OCI-LY1 (cell line): ENCODE measurements around the gene PROM2.
"Not testable (repeated sequence)": the region's sequence is repeated elsewhere in the genome, so short reads cannot be mapped to it uniquely, and the experiment has no call there.

Source experiments
- H2AFZ ChIP-seq: fragments of 200-600 bp; sonication (generic), shearing (Covaris generic); 2 replicates; pipeline ENCODE4 v1.6.0; 2014; ENCODE audit warnings: antibody characterized with exemption, mild to moderate bottlenecking, low read length
- H3F3A ChIP-seq: fragments of 200-600 bp; sonication (generic), shearing (Covaris generic); 2 replicates; pipeline ENCODE4 v1.6.0; 2014; ENCODE audit warnings: mild to moderate bottlenecking, antibody characterized with exemption, low read length, moderate library complexity; ENCODE audit not compliant: insufficient read depth
- H3K27ac ChIP-seq: fragments of 200-600 bp; sonication (generic); 2 replicates; pipeline ENCODE4 v1.5.1; 2014; ENCODE audit warnings: low read length, mixed run types, mild to moderate bottlenecking, low read depth; ENCODE audit not compliant: poor library complexity, severe bottlenecking
- H3K27me3 ChIP-seq: fragments of 200-600 bp; sonication (generic); 2 replicates; pipeline ENCODE4 v1.6.0; 2014; ENCODE audit warnings: antibody characterized with exemption, mild to moderate bottlenecking, low read length, moderate library complexity; ENCODE audit not compliant: insufficient read depth
- H3K36me3 ChIP-seq: fragments of 200-600 bp; sonication (generic); 2 replicates; pipeline ENCODE4 v1.6.1; 2014; ENCODE audit warnings: mild to moderate bottlenecking, antibody characterized with exemption, low read length, moderate library complexity, mixed read lengths; ENCODE audit not compliant: insufficient read depth
- H3K4me1 ChIP-seq: fragments of 200-600 bp; sonication (generic); 2 replicates; pipeline ENCODE4 v1.5.1; 2014; ENCODE audit warnings: mild to moderate bottlenecking, low read length, moderate library complexity; ENCODE audit not compliant: insufficient read depth, severe bottlenecking
- H3K4me2 ChIP-seq: fragments of 200-600 bp; sonication (generic), shearing (Covaris generic); 2 replicates; pipeline ENCODE4 v1.6.1; 2014; ENCODE audit warnings: low read length
- H3K4me3 ChIP-seq: fragments of 200-600 bp; sonication (generic); 2 replicates; pipeline ENCODE4 v1.5.1; 2014; ENCODE audit warnings: low read length, low read depth, mild to moderate bottlenecking, mixed read lengths; ENCODE audit not compliant: poor library complexity, severe bottlenecking
- H3K79me2 ChIP-seq: fragments of 200-600 bp; shearing (Covaris generic); 2 replicates; pipeline ENCODE4 v1.6.1; 2016; ENCODE audit warnings: mixed run types, low read length, mixed read lengths; ENCODE audit not compliant: insufficient read depth
- H3K9ac ChIP-seq: fragments of 200-600 bp; sonication (generic), shearing (Covaris generic); 2 replicates; pipeline ENCODE4 v1.6.1; 2014; ENCODE audit warnings: mild to moderate bottlenecking, low read length, mixed read lengths
- H3K9me2 ChIP-seq: fragments of 200-600 bp; sonication (generic), shearing (Covaris generic); 2 replicates; pipeline ENCODE4 v1.6.1; 2014; ENCODE audit warnings: low read depth, mild to moderate bottlenecking, low read length, mixed read lengths
- H3K9me3 ChIP-seq: fragments of 200-600 bp; shearing (Covaris generic); 2 replicates; pipeline ENCODE4 v1.6.1; 2014; ENCODE audit warnings: low read length, mixed read lengths
- H4K20me1 ChIP-seq: fragments of 200-600 bp; sonication (generic), shearing (Covaris generic); 2 replicates; pipeline ENCODE4 v1.6.0; 2016; ENCODE audit warnings: mild to moderate bottlenecking, low read length; ENCODE audit not compliant: insufficient read depth
- EZH2 ChIP-seq: fragments of 200-600 bp; sonication (generic), shearing (Covaris generic); IDR thresholded peaks from 2 replicates; pipeline ENCODE4 v1.8.0; 2017; ENCODE audit warnings: borderline replicate concordance, mixed run types, mild to moderate bottlenecking, antibody characterized with exemption, low read length, moderate library complexity, mixed read lengths
- TF ChIP-seq, protein P1 (sequence below): fragments of 200-600 bp; sonication (generic), shearing (Covaris generic); IDR thresholded peaks from 2 replicates; pipeline ENCODE4 v1.5.1; 2017; ENCODE audit warnings: mild to moderate bottlenecking, antibody characterized with exemption, low read length, moderate library complexity, mixed read lengths

The PROM2 gene

DNA sequence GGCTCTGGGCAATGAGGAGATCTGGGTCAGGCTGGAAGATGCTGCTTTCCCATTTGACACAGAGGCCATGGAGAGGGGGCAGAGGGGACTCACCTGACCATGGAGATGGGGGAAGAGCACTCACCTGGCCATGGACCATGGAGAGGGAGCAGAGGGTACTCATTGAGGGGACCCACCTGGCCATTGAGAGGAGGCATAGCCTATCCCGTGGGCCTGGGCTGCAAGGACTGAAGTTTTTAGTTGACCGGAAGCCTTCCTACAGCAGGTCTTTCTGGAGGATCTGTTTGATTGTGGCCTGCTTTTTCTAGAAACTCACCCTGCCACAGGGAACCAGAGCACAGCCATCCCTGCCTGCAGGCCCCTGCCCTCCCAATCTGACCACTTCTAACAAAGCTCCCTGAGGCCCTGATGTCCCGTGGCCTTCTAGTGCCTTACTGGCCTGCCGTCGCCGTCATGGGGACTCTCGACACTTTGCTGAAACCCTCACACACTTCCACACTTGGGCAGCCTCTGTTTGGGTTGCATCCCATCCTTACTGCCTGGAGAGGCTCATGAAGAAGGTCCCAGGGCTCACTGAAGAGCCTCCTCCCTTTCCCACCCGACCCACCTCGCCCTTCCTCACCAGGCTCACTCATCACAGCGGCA lies 5.1 kb upstream of the PROM2 start:
- no peak overlapping the region for H3K27ac ChIP-seq
- H3K4me2 ChIP-seq = no peak overlapping the region
- TF ChIP-seq, protein P1, sequence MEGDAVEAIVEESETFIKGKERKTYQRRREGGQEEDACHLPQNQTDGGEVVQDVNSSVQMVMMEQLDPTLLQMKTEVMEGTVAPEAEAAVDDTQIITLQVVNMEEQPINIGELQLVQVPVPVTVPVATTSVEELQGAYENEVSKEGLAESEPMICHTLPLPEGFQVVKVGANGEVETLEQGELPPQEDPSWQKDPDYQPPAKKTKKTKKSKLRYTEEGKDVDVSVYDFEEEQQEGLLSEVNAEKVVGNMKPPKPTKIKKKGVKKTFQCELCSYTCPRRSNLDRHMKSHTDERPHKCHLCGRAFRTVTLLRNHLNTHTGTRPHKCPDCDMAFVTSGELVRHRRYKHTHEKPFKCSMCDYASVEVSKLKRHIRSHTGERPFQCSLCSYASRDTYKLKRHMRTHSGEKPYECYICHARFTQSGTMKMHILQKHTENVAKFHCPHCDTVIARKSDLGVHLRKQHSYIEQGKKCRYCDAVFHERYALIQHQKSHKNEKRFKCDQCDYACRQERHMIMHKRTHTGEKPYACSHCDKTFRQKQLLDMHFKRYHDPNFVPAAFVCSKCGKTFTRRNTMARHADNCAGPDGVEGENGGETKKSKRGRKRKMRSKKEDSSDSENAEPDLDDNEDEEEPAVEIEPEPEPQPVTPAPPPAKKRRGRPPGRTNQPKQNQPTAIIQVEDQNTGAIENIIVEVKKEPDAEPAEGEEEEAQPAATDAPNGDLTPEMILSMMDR = no peak
- no peak for TF ChIP-seq EZH2
- H3K27me3 ChIP-seq = no peaks in the 10 kb centered on the region; the same call in 1 of the 2 replicates
- no peaks in the 10 kb centered on the region for H3K4me1 ChIP-seq
- no peaks in the 10 kb centered on the region for H3K36me3 ChIP-seq
- H3K4me3 ChIP-seq = no peak overlapping the region
- H3K9me2 ChIP-seq = no peaks in the 10 kb centered on the region
- no peak overlapping the region for H2AFZ ChIP-seq
- H3K9me3 ChIP-seq = no peaks in the 10 kb centered on the region
- no peaks in the 10 kb centered on the region for H3F3A ChIP-seq
- no peak overlapping the region for H3K9ac ChIP-seq
- H3K79me2 ChIP-seq = no peaks in the 10 kb centered on the region
- H4K20me1 ChIP-seq = no peaks in the 10 kb centered on the region

DNA sequence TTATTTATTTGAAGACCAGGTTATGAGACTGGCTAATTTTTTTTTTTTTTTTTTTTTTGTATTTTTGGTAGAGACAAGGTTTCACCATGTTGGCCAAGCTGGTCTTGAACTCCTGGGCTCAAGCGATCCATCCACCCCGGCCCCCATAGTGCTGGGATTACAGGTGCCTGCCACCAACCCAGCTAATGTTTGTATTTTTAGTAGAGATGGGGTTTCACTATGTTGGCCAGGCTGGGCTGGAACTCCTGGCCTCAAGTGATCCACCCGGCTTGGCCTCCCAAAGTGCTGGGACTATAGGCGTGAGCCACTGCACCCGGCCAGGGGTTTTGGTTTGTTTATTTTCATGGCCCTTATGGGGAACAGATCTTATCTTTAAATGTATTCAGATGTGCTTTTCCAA lies 4.5 kb upstream of the PROM2 start:
- not testable (repeated sequence) for H3K79me2 ChIP-seq, H3K9ac ChIP-seq, H4K20me1 ChIP-seq, H3K36me3 ChIP-seq, H3K27ac ChIP-seq, H3K9me3 ChIP-seq, H3K4me3 ChIP-seq, H3K4me2 ChIP-seq, H3K27me3 ChIP-seq, H3F3A ChIP-seq, H3K4me1 ChIP-seq, H3K9me2 ChIP-seq, H2AFZ ChIP-seq

DNA sequence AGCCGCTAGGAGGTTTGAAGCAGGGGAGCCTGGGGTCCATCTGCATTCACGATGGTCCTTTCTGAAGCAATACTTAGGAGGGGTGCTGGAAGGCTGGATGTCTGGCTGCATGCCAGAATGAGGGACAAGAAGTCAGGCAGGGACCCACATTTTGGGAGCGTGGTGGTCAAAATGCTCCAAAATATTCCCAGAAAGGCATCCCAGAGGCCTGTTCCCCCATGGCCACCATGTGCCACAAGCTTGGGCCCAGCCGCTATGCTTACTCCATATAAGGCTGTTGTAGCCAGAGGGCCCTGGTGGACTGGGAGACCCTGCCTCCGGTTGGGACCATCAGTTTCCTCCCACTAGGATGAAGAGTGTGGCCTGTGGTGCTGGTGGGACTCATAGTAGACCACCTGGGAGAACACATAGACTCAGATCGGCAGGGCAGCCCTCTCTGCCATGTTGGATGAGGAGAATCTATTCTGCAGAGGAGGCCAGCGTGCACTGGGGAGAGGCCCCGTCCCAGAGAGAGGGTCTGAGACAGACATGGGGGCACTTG lies 3.6 kb upstream of the PROM2 start:
- Histone ChIP-seq H3K9me3 (no peaks in the 10 kb centered on the region), H3F3A (no peaks in the 10 kb centered on the region), H3K4me2 (no peak overlapping the region), H2AFZ (no peak overlapping the region), H3K4me3 (no peak overlapping the region), H3K9ac (no peak overlapping the region), H3K27ac (no peak overlapping the region), H3K9me2 (no peaks in the 10 kb centered on the region), H3K4me1 (no peaks in the 10 kb centered on the region), H3K79me2 (no peaks in the 10 kb centered on the region), H3K36me3 (no peaks in the 10 kb centered on the region), H3K27me3 (no peaks in the 10 kb centered on the region; the same call in 1 of the 2 replicates), H4K20me1 (no peaks in the 10 kb centered on the region)
- no peak for TF ChIP-seq EZH2
- TF ChIP-seq, protein P1 = no peak
